HG02938 (cell line): Measurements from ENCODE around the gene IL18BP.

Experiments
- ATAC-seq: cut with Tn5 transposase; IDR thresholded peaks from one replicate; pipeline ENCODE4 v1.9.1; 2021; ENCODE audit warnings: mild to moderate bottlenecking, moderate library complexity; ENCODE audit not compliant: unreplicated experiment

The IL18BP gene

GRCh38 chr11:72010529-72011233, 12.0 kb downstream of the IL18BP start:
- ATAC-seq, result no peak

DNA sequence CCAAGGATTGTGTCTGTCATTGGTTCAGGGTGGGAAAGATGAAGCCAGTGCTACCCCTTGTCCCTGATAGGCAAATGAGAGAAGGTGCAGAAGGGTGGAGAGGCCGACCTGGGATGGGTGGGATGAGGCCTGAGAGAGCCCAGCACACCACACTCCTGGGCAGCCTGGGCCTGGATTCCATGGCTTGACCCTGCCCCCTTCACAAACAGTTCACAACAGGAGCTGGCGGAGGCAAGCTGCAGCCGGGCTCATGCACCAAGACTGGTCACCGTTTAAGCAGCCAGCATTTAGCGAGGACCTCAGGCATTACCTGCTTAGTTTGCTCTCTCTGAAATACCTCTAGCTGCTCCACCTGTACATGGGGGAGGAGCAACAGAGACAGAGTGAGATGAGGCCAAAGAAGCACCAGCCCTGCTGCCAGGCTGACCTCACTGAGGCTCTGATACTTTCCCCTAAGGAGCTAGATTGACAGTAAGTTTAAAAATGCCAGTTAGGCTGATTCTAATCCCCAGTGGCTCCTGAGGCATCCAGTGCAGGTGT, 13.5 kb downstream of the IL18BP start:
- no peak for ATAC-seq

- no peak for ATAC-seq
These were observed 14.4 kb downstream of the IL18BP start for GRCh38 chr11:72012897-72013721.

DNA sequence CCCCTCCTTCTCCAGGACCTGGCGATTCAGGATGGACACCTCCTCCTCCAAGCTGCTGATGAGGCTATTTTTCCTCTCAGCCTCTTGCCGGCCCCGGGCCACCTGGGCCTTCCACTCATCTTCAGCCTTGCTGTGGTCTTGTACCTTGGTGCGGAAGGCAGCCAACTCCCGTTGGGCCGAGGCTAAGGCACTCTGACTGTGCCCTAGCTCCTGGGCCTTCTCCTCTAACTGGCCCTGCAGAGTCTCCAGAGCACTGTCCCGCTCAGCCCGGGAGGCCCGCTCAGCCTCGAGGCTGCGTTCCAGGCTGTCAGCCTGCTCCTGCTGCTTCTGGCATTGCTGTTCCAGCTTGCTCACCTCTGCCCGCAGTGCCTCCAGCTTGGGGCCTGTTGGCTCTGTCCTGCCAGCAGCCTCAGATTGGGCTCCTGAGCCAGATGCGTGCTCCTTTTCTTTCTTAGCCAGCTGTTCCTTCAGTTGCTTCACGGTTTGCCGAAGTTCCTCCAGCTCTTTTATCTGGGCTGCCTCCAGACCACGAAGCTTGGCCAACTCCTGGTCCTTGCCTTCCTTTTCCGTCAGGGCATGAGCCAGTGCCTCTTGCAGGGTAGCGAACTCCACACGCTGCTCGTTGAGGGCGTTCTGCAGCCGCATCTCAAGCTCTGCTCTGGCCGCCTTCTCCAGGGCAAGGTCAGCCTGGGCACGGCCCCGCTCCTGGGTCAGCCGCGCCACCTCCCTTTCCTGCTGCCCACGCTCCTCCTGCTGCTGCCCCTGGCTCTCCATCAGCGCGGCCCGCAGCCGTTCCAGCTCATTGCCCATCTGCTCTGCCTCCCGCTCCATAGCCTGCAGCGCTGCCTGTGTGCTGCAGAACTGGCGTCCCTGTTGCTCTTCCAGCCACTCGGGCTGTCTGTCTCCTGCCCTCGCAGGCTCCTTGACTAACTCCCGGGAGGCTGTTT, 15.3 kb downstream of the IL18BP start:
- ATAC-seq, result no peak

GRCh38 chr11:72014761-72015320, 16.1 kb downstream of the IL18BP start:
- ATAC-seq, result no peak

GRCh38 chr11:72015511-72016061, 16.9 kb downstream of the IL18BP start:
- no peak for ATAC-seq

DNA sequence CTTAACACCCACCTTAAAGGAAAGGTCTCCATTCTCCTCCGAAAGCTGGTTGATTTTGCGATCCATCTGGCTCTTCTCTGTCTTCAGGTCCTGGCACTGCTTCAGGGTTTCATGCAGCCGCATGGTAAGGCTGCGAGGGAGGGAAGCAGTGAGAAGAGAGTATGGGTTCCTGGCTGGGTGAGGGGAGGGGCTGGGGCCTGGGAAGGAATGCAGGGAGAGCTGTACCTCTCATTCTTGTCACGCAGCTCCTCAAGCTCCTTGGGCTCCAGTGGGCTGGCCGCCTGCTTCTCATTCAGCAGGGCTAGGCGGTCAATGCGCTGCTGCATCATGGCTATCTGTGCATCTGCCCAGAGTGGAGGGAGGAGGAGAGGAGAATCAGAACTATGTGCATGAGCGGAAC, 19.5 kb downstream of the IL18BP start:
- no peak for ATAC-seq

GRCh38 chr11:72023335-72023734, 24.6 kb downstream of the IL18BP start:
- no peak for ATAC-seq

GRCh38 chr11:72024069-72024754, 25.5 kb downstream of the IL18BP start:
- no peak for ATAC-seq

DNA sequence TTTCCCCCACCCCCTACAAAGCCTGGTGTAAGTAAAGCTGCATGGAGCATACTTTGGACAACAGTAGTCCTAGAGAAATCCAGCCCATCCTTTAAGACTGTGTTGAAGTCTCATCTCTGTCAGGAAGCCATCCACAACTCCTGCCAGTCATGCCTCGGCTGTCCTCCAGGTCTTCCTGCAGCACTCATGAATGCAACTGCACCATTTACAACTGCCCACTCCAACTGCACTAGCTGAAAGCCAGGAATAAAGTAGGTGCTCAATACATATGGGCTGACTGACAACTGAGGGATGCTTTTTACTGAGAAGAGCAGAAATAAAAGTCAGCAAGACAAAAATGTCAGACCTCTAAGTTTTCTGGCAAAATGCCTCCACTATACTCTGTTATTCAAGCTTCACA, 27.4 kb downstream of the IL18BP start:
- ATAC-seq, result no peak

DNA sequence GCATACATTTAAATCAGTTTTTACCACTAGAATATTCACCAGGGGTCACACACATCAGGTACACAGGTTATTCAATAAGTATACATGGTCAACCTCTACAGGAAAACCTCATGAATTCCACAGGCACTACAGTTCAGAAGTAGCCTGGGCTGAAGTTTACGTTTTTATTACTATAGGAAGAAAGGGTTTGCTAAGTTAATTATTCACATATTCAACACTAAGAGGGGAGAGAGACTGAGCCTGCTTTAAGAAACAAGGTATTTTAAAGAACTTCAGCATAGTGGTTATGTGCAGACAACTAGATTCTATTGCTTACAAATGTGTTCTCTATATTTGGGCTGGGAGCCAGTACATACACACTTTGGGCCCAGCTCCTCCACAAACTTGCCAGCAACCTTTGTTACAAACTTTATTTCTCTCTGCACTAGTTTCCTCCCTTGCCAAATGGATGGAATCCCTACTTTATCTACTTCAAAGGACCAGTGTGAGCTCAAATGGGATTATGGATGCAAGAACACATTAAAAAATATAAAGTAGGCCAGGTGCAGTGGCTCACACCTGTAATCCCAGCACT, 31.9 kb downstream of the IL18BP start:
- no peak for ATAC-seq

- ATAC-seq, result no peak
These were observed 38.0 kb downstream of the IL18BP start for GRCh38 chr11:72036687-72037086.

DNA sequence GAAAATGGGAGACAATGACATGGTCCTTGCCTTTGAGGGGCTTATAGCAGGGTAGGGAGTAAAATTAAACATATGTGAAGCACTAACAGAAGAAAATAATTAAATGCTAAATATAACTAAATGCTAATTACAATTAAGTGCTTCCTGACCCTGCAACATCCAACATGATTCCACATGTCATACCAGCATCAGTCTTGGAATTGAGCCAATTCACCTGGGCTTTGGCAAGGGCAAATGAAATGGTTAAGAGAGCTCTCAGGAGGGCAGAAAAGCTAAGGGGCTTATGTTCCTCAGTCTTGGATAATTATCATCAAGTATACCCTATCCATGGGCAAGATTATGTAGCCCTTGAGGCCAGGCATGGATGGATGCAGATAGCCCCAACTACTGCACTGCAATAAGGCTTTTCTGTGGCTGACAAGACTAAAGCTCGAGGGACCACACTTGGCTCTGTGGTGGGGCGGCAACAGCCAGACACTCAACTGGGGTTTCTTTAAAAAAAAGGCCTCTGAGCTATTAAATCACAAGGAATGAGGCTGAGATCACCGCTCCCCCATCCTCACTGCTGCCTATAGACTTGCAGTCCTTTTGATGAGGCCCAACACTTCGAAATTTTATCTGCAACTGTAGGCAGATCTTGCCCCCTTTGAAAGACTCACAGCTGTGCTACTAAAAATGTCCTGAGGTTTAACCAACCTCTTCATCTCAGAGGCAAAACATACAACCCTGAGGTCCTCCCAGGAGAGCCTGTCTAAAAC, 39.0 kb downstream of the IL18BP start:
- no peak for ATAC-seq

- no peak for ATAC-seq
These were observed 39.8 kb downstream of the IL18BP start for GRCh38 chr11:72038491-72038890.

GRCh38 chr11:72039031-72039855, 40.5 kb downstream of the IL18BP start:
- no peak for ATAC-seq

- ATAC-seq, result no peak
These were observed 41.2 kb downstream of the IL18BP start for GRCh38 chr11:72039856-72040401.
